Measurements from ENCODE around the gene CHGA.

Gene CHGA

DNA sequence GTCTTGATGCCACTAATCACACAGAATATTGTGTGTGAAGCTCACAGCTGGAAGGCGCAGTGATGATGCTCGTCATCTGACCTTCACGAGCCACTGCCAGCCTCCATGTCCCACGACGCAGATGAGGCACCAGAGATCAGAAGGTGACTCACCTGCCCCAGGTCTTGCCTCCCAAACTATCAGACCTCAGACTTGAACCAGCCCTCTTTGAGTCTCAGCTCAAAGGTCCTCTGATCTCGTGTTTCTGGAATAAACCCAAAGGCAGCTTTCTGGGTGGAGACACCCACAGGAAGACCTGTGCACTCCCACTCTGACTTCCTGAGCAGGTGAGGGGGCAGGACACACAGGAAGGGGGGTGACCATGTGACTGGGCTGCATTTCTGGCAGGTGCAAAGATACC lies 19.6 kb upstream of the CHGA start:
- TF ChIP-seq, protein P1, sequence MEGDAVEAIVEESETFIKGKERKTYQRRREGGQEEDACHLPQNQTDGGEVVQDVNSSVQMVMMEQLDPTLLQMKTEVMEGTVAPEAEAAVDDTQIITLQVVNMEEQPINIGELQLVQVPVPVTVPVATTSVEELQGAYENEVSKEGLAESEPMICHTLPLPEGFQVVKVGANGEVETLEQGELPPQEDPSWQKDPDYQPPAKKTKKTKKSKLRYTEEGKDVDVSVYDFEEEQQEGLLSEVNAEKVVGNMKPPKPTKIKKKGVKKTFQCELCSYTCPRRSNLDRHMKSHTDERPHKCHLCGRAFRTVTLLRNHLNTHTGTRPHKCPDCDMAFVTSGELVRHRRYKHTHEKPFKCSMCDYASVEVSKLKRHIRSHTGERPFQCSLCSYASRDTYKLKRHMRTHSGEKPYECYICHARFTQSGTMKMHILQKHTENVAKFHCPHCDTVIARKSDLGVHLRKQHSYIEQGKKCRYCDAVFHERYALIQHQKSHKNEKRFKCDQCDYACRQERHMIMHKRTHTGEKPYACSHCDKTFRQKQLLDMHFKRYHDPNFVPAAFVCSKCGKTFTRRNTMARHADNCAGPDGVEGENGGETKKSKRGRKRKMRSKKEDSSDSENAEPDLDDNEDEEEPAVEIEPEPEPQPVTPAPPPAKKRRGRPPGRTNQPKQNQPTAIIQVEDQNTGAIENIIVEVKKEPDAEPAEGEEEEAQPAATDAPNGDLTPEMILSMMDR (IDR thresholded peaks at IDR 0.05) = no peak
- H3K4me2 ChIP-seq (ENCODE audit: low read length) = no peak overlapping the region
- H3K27me3 ChIP-seq (ENCODE audit: control insufficient read depth, insufficient read depth, low read length) = no peaks in the 10 kb centered on the region
- H2AFZ ChIP-seq = no peak overlapping the region
- H3K36me3 ChIP-seq (ENCODE audit: control insufficient read depth, insufficient read depth, low read length) = no peaks in the 10 kb centered on the region
- no peaks in the 10 kb centered on the region for H3K9me3 ChIP-seq (ENCODE audit: control insufficient read depth, low read length)
- H3K79me2 ChIP-seq = peaks cover 24% of the 10 kb centered on the region
- H3K4me3 ChIP-seq (ENCODE audit: low read depth, low read length) = no peak overlapping the region
- H3K27ac ChIP-seq = no peak overlapping the region
- H3K9ac ChIP-seq = no peak overlapping the region
- H3K4me1 ChIP-seq = peaks cover 14% of the 10 kb centered on the region

DNA sequence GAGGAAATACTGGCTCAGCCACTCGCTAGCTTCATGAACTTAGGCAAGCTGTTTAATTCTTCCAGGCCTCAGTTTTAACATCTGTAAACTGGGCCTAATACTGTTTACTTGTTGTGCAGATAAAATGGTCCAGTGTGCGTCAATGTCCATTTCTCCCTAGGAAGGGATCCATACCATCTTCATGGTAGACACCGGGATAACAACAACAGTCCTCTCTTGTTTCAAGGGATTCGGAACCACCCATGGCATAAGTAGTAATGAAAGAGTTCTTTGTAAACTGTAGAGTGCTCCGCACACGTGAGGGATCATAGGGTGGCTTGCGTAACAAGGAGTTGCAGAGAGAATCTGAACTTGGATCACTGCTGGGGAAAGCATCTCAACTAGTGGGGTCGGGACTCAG lies 17.3 kb upstream of the CHGA start:
- no peak overlapping the region for H3K9ac ChIP-seq
- H3K4me3 ChIP-seq (ENCODE audit: low read depth, low read length) = no peak overlapping the region

DNA sequence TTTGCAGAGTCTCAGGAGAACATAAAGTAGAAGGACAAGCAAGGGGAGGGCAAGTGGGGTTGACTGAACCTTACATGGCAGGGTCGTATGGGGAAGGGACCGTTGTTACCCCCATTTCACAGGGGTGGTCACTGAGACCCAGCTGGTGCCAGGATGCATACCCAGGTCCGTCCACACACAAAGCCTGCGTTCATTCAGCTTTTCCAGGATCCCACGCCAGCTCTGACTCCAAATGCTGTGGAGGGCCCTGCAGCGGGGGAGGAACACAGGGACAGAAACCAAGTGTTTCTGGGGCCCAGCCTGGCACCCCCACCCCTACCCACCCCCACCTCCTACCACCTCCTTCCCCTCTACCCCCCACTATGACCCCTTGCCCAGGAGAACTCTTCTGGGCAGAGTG lies 16.5 kb upstream of the CHGA start:
- Histone ChIP-seq H3K4me3 (ENCODE audit: low read depth, low read length) (no peak overlapping the region), H3K79me2 (peaks cover 9% of the 10 kb centered on the region), H3K27me3 (ENCODE audit: control insufficient read depth, insufficient read depth, low read length) (no peaks in the 10 kb centered on the region), H3K27ac (no peak overlapping the region), H3K9ac (no peak overlapping the region), H3K36me3 (ENCODE audit: control insufficient read depth, insufficient read depth, low read length) (no peaks in the 10 kb centered on the region), H3K4me1 (peaks cover 11% of the 10 kb centered on the region), H3K4me2 (ENCODE audit: low read length) (no peak overlapping the region), H3K9me3 (ENCODE audit: control insufficient read depth, low read length) (no peaks in the 10 kb centered on the region), H2AFZ (no peak overlapping the region)
- TF ChIP-seq, protein P1 (IDR thresholded peaks at IDR 0.05) = no peak

More for the DNA sequence above, 17.3 kb upstream of the CHGA start:
- Histone ChIP-seq H3K4me2 (ENCODE audit: low read length) (no peak overlapping the region), H3K27ac (no peak overlapping the region), H3K27me3 (ENCODE audit: control insufficient read depth, insufficient read depth, low read length) (no peaks in the 10 kb centered on the region), H2AFZ (no peak overlapping the region), H3K4me1 (peaks cover 14% of the 10 kb centered on the region), H3K79me2 (peaks cover 14% of the 10 kb centered on the region), H3K36me3 (ENCODE audit: control insufficient read depth, insufficient read depth, low read length) (no peaks in the 10 kb centered on the region), H3K9me3 (ENCODE audit: control insufficient read depth, low read length) (no peaks in the 10 kb centered on the region)
- TF ChIP-seq, protein P1 (IDR thresholded peaks at IDR 0.05) = no peak

DNA sequence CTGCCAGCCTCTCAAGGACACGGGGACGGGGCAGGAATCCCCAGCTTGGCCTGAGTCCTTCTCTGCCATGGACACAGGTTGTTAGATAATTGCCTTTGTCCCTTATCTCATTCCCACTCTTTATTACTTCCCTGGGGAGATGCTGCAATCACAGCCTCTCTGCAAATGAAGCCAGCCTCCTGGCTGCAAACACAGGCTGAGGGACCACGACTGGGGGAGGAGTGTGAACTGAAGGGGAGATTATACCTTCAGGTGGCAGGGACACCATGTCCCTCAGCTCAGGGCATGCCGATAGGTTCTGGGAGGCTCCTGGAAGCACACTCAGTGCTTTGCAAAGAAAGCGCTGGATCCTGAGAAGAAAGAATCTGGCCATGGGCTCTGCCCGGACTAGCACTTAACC lies 16.1 kb upstream of the CHGA start:
- Histone ChIP-seq H3K4me2 (ENCODE audit: low read length) (no peak overlapping the region), H3K27me3 (ENCODE audit: control insufficient read depth, insufficient read depth, low read length) (no peaks in the 10 kb centered on the region), H3K4me3 (ENCODE audit: low read depth, low read length) (no peak overlapping the region), H3K36me3 (ENCODE audit: control insufficient read depth, insufficient read depth, low read length) (no peaks in the 10 kb centered on the region), H3K9ac (no peak overlapping the region), H3K27ac (no peak overlapping the region), H3K79me2 (peaks cover 9% of the 10 kb centered on the region), H2AFZ (no peak overlapping the region), H3K4me1 (peaks cover 11% of the 10 kb centered on the region), H3K9me3 (ENCODE audit: control insufficient read depth, low read length) (no peaks in the 10 kb centered on the region)
- TF ChIP-seq, protein P1 (IDR thresholded peaks at IDR 0.05) = no peak

DNA sequence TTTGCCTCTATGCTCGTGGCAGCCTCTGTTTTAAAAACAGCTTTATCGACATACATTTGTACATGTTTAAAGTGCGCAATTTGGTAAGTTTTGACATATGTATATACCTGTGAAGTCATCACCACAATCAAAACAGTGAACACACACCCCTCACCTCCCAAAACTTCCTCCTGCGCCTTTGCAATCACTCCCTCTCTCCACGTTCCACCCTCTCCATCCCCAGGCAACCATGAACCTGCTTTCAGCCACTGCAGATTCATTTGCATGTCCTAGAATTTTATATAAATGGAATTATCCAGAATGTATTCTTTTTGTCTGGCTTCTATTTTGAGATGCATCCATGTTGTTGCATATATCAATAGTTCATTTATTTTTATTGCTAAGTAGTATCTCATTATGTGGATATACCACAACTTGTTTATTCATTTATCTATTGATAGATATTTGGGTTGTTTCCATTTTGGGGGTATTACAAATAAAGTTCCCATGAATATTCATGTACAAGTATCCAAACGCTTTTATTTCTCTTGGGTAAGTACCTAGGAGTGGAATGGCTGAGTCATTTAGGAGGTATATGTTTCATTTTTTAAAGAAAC lies 15.5 kb upstream of the CHGA start:
- Histone ChIP-seq H3K4me1 (peaks cover 8% of the 10 kb centered on the region), H3K9ac (no peak overlapping the region), H3K27ac (no peak overlapping the region), H3K4me2 (ENCODE audit: low read length) (no peak overlapping the region), H3K9me3 (ENCODE audit: control insufficient read depth, low read length) (no peaks in the 10 kb centered on the region), H3K79me2 (peaks cover 9% of the 10 kb centered on the region), H3K36me3 (ENCODE audit: control insufficient read depth, insufficient read depth, low read length) (no peaks in the 10 kb centered on the region), H2AFZ (no peak overlapping the region), H3K4me3 (ENCODE audit: low read depth, low read length) (no peak overlapping the region), H3K27me3 (ENCODE audit: control insufficient read depth, insufficient read depth, low read length) (no peaks in the 10 kb centered on the region)
- TF ChIP-seq, protein P1 (IDR thresholded peaks at IDR 0.05) = no peak

Measured in parathyroid adenoma (tissue), 2 donors.